ENCODE data around the gene CLIC4.

- TF ChIP-seq CTCF (optimal IDR thresholded peaks at IDR 0.05 in 1 of 3, IDR thresholded peaks at IDR 0.05 in 1 of 3, conservative IDR thresholded peaks at IDR 0.05 in 1 of 3; ENCODE audit: extremely low read depth in 1 of 3, insufficient read depth in 2 of 3, low read length in 3 of 3) (no peak), EZH2 (IDR thresholded peaks at IDR 0.05; ENCODE audit: low read length) (no peak)
These were observed 61.3 kb downstream of the CLIC4 start for GRCh38 chr1:24806588-24806987.

All from keratinocyte (primary cell).